WERI-Rb-1 (cell line): ENCODE results near the gene ZBTB11.
A peak's percentile ranks its signal among the peaks of the same experiment; 100 is the strongest.
"Not testable (repeated sequence)": the region's sequence is repeated elsewhere in the genome, so short reads cannot be mapped to it uniquely, and the experiment has no call there.

Source experiments
- DNase-seq: peaks from one replicate; pipeline ENCODE4 v3.0.0-alpha.2; 2020
- H3K27ac ChIP-seq: fragments of 250-450 bp; sonication (Bioruptor Pico); 2 replicates; pipeline ENCODE4 v1.5.1; 2020; ENCODE audit warnings: mild to moderate bottlenecking, moderate library complexity
- H3K27me3 ChIP-seq: fragments of 250-450 bp; sonication (Bioruptor Pico); 2 replicates; pipeline ENCODE4 v1.5.1; 2021; ENCODE audit warnings: mild to moderate bottlenecking, low read depth, moderate library complexity; ENCODE audit not compliant: insufficient read depth, severe bottlenecking
- H3K36me3 ChIP-seq: fragments of 250-450 bp; sonication (Bioruptor Pico); 2 replicates; pipeline ENCODE4 v1.5.1; 2020; ENCODE audit warnings: mild to moderate bottlenecking, moderate library complexity
- H3K4me3 ChIP-seq: 2 replicates; pipeline ENCODE4 v1.5.1; 2011; ENCODE audit warnings: low read depth, mild to moderate bottlenecking, control low read depth, low read length
- H3K9me3 ChIP-seq: fragments of 250-450 bp; sonication (Bioruptor Pico); 2 replicates; pipeline ENCODE4 v1.5.1; 2021; ENCODE audit warnings: mild to moderate bottlenecking, moderate library complexity; ENCODE audit not compliant: severe bottlenecking
- TF ChIP-seq, protein P1 (sequence below): IDR thresholded peaks from 2 replicates; pipeline ENCODE4 v1.5.1; 2011; ENCODE audit warnings: low read depth, mild to moderate bottlenecking, control low read depth, inconsistent platforms, low read length

ZBTB11 gene

GRCh38 chr3:101635954-101636798 is 40.8 kb downstream of the ZBTB11 start:
- Histone ChIP-seq H3K27me3 (no peaks in the 10 kb centered on the region), H3K36me3 (no peaks in the 10 kb centered on the region), H3K27ac (no peak overlapping the region), H3K4me3 (no peak overlapping the region), H3K9me3 (no peaks in the 10 kb centered on the region)
- DNase-seq = peak; percentile 80
- TF ChIP-seq, protein P1, sequence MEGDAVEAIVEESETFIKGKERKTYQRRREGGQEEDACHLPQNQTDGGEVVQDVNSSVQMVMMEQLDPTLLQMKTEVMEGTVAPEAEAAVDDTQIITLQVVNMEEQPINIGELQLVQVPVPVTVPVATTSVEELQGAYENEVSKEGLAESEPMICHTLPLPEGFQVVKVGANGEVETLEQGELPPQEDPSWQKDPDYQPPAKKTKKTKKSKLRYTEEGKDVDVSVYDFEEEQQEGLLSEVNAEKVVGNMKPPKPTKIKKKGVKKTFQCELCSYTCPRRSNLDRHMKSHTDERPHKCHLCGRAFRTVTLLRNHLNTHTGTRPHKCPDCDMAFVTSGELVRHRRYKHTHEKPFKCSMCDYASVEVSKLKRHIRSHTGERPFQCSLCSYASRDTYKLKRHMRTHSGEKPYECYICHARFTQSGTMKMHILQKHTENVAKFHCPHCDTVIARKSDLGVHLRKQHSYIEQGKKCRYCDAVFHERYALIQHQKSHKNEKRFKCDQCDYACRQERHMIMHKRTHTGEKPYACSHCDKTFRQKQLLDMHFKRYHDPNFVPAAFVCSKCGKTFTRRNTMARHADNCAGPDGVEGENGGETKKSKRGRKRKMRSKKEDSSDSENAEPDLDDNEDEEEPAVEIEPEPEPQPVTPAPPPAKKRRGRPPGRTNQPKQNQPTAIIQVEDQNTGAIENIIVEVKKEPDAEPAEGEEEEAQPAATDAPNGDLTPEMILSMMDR = peak; percentile 65

DNA sequence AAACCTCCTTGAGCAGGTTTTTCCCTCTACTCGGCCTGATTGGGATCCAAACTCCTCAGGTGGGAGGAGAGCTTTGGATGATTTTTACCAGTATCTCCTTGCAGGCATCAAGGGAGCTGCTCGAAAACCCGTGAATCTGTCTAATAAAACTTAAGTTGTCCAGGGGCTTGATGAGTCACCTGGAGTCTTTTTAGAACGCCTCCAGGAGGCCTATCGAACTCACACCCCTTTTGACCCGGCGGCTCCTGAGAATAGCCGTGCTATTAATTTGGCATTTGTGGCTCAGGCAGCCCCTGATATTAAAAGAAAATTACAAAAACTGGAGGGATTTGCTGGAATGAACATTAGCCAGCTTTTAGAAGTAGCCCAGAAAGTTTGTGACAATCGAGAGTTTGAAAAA is 41.6 kb downstream of the ZBTB11 start:
- H3K36me3 ChIP-seq = no peaks in the 10 kb centered on the region
- TF ChIP-seq, protein P1 = no peak
- no peaks in the 10 kb centered on the region for H3K9me3 ChIP-seq
- H3K4me3 ChIP-seq = no peak overlapping the region
- H3K27me3 ChIP-seq = no peaks in the 10 kb centered on the region
- H3K27ac ChIP-seq = no peak overlapping the region
- no peak for DNase-seq

GRCh38 chr3:101634591-101635196 is 42.2 kb downstream of the ZBTB11 start:
- TF ChIP-seq, protein P1 = no peak
- Histone ChIP-seq H3K27ac (no peak overlapping the region), H3K9me3 (no peaks in the 10 kb centered on the region), H3K36me3 (no peaks in the 10 kb centered on the region), H3K4me3 (no peak overlapping the region), H3K27me3 (no peaks in the 10 kb centered on the region)
- no peak for DNase-seq

DNA sequence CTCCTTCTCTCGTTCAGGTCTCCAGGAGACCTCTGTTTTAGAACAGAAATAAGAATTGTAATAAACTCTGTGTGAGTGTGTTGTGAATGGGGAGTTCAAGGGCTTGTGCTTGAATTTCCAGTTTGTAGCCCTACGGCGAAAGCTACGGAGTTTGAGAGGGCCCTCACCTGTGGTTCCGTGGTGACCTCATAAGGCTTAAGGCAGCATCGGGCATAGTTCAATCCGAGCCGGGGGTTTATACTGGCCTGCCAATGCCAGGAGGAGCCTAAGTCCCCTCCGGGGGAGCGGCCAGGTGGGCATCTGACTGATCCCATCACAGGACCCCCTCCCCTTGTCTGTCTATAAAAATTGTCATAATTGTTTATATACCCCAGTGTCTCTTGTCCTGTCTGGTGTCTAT is 43.7 kb downstream of the ZBTB11 start:
- no peak overlapping the region for H3K4me3 ChIP-seq
- no peak overlapping the region for H3K27ac ChIP-seq
- no peaks in the 10 kb centered on the region for H3K27me3 ChIP-seq
- no peaks in the 10 kb centered on the region for H3K9me3 ChIP-seq
- DNase-seq = no peak
- no peaks in the 10 kb centered on the region for H3K36me3 ChIP-seq
- TF ChIP-seq, protein P1 = no peak

DNA sequence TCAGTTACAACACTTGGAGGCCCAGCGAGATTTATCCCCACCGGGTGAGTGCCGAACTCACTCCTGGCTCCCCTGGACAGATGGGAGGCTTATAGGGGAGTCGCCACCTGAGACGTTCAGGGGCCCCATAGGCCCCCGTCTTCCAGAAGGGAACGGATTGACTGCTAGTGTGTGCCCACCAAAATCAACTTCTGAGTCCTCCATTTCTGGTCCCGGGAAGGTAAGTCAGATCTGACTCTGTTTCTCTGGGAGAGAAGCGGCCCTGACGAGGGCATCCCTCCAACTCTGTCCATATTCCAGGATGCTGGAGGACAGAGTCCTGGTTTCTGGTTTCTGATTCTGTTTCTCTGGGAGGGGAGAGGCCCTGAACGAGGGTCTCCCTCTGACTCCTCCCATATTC is 44.3 kb downstream of the ZBTB11 start:
- no peaks in the 10 kb centered on the region for H3K9me3 ChIP-seq
- no peak for DNase-seq
- no peak overlapping the region for H3K27ac ChIP-seq
- no peaks in the 10 kb centered on the region for H3K27me3 ChIP-seq
- TF ChIP-seq, protein P1 = no peak
- H3K4me3 ChIP-seq = no peak overlapping the region
- no peaks in the 10 kb centered on the region for H3K36me3 ChIP-seq

- H3K36me3 ChIP-seq, DNase-seq, H3K27ac ChIP-seq, H3K4me3 ChIP-seq, H3K9me3 ChIP-seq, H3K27me3 ChIP-seq: not testable (repeated sequence)
Observed at GRCh38 chr3:101631959-101632358, 45.0 kb downstream of the ZBTB11 start.
